Activated gamma-delta T cell treated with anti-CD3 and anti-CD28 coated beads, Interleukin-2, amount 50 U/mL, for 16 hours (primary cell): Measurements from ENCODE around the gene XCL2.
"Not testable (repeated sequence)": the region's sequence is repeated elsewhere in the genome, so short reads cannot be mapped to it uniquely, and the experiment has no call there.

Source experiments
- DNase-seq: peaks from one replicate; pipeline ENCODE4 v3.0.0-alpha.2; 2020; ENCODE audit warnings: low read depth

XCL2 gene

GRCh38 chr1:168556647-168557046 lies 12.8 kb upstream of the XCL2 start:
- no peak for DNase-seq

- no peak for DNase-seq
These were observed 11.8 kb upstream of the XCL2 start for GRCh38 chr1:168555508-168556046.

GRCh38 chr1:168554603-168555483 lies 11.0 kb upstream of the XCL2 start:
- DNase-seq: no peak

GRCh38 chr1:168553680-168554553 lies 10.1 kb upstream of the XCL2 start:
- DNase-seq: no peak

GRCh38 chr1:168552961-168553360 lies 9.2 kb upstream of the XCL2 start:
- no peak for DNase-seq

- DNase-seq: no peak
These were observed 7.9 kb upstream of the XCL2 start for GRCh38 chr1:168551688-168552087.

GRCh38 chr1:168550971-168551370 lies 7.2 kb upstream of the XCL2 start:
- no peak for DNase-seq

GRCh38 chr1:168546553-168546895 lies 2.7 kb upstream of the XCL2 start:
- not testable (repeated sequence) for DNase-seq

GRCh38 chr1:168545678-168546552 lies 2.1 kb upstream of the XCL2 start:
- DNase-seq: not testable (repeated sequence)

GRCh38 chr1:168542978-168543377 lies 819 bp downstream of the XCL2 start:
- not testable (repeated sequence) for DNase-seq

- not testable (repeated sequence) for DNase-seq
These were observed 3.0 kb downstream of the XCL2 start for GRCh38 chr1:168540798-168541197.

GRCh38 chr1:168535536-168535935 lies 8.3 kb downstream of the XCL2 start:
- no peak for DNase-seq

- no peak for DNase-seq
These were observed 12.0 kb downstream of the XCL2 start for GRCh38 chr1:168531615-168532345.

GRCh38 chr1:168529518-168529917 lies 14.3 kb downstream of the XCL2 start:
- no peak for DNase-seq

- no peak for DNase-seq
These were observed 22.3 kb downstream of the XCL2 start for GRCh38 chr1:168521401-168522000.

GRCh38 chr1:168520832-168521231 lies 23.0 kb downstream of the XCL2 start:
- DNase-seq: no peak

- peak; percentile 46 for DNase-seq
These were observed 23.6 kb downstream of the XCL2 start for GRCh38 chr1:168520052-168520751.

GRCh38 chr1:168518813-168519212 lies 25.0 kb downstream of the XCL2 start:
- DNase-seq: no peak

GRCh38 chr1:168518201-168518689 lies 25.6 kb downstream of the XCL2 start:
- no peak for DNase-seq

GRCh38 chr1:168514455-168514854 lies 29.3 kb downstream of the XCL2 start:
- DNase-seq: no peak
